Hematopoietic multipotent progenitor cell treated with erythropoietin and hydrocortisone succinate and interleukin-3 and kit ligand, for 17 days (in vitro differentiated cells): ENCODE results near the gene PDZK1.
"Not testable (repeated sequence)": the region's sequence is repeated elsewhere in the genome, so short reads cannot be mapped to it uniquely, and the experiment has no call there.

Experiments
- DNase-seq: peaks from one replicate; pipeline ENCODE4 v3.0.0-alpha.2; 2015; ENCODE audit warnings: low spot score

PDZK1 gene

DNA sequence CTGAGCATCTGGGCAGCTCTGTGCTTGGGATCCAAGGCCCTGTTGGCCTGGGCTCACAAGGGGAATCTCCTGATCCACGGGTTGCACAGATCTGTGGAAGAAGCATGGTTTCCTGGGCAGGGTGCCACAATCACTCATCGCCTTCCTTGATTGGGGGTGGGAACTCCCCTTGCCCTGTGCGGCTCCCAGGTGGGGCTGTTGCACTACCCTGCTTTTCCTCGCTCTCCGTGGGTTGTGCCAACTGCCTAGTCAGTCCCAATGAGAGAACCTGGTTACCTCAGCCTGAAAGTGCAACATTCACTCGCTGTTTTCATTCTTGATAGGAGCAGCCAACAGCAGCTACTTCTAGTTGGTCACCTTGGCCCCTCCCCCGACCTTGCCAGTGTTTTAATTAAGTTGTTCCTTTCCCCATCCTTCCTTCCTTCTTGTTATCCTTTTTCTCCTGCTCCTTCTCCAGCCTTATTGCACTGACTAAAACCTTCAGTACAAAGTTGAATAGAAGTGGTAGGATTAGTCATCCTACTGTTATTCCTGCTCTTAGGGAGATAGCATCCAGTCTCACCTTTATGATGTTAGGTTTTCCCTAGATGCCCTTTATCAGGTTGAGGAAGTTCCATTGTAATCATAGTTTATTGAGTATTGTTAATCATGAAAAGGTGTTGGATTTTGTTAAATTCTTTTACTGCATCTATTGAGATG is 50.8 kb downstream of the PDZK1 start:
- not testable (repeated sequence) for DNase-seq

GRCh38 chr1:145643990-145644389 is 63.2 kb downstream of the PDZK1 start:
- not testable (repeated sequence) for DNase-seq

DNA sequence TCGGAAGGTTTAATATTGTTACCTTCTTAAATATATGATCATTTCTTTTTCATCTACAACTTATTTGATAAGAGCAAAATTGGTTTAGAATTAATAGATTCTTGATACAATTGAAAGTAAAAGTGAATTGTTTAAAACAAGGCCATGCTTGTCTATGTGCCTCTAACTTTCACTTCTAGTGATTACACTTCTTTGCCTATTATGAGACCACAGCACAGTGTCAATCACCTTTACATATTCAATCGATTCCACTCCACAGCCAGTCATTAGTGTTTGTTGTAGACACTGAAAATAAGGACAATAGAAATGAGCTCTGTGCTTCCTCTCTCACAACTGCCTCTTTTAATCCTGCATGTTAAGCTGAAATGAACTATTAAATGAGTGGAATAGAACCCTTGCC is 65.3 kb downstream of the PDZK1 start:
- not testable (repeated sequence) for DNase-seq

GRCh38 chr1:145636237-145636636 is 70.9 kb downstream of the PDZK1 start:
- not testable (repeated sequence) for DNase-seq

GRCh38 chr1:145622177-145622576 is 85.0 kb downstream of the PDZK1 start:
- not testable (repeated sequence) for DNase-seq
